Osteoblast (primary cell): ENCODE data around the gene GPX4. TPM values are rescaled to one million over a fixed set of nuclear protein-coding genes. Genes with fewer than 3 reads are reported as not detected.

ENCODE experiments used
- DNase-seq: peaks from one replicate; pipeline ENCODE4 v3.0.0; 2011; ENCODE audit warnings: low spot score, mixed read lengths; ENCODE audit not compliant: insufficient read length; ENCODE audit errors: missing footprints
- H2AFZ ChIP-seq: 2 replicates; pipeline ENCODE4 v1.6.0; 2011; ENCODE audit warnings: mild to moderate bottlenecking, low read length
- H3K27ac ChIP-seq: 2 replicates; pipeline ENCODE4 v1.5.1; 2011; ENCODE audit warnings: mild to moderate bottlenecking, low read depth, low read length, moderate library complexity
- H3K27me3 ChIP-seq: 2 replicates; pipeline ENCODE4 v1.6.0; 2012; ENCODE audit warnings: mild to moderate bottlenecking, control low read depth, inconsistent platforms, low read length, moderate library complexity; ENCODE audit not compliant: insufficient read depth
- H3K36me3 ChIP-seq: 2 replicates; pipeline ENCODE4 v1.5.1; 2011; ENCODE audit warnings: mild to moderate bottlenecking, low read length, control low read depth, moderate library complexity; ENCODE audit not compliant: insufficient read depth
- H3K4me1 ChIP-seq: 2 replicates; pipeline ENCODE4 v1.5.1; 2011; ENCODE audit warnings: mild to moderate bottlenecking, low read length, control low read depth, moderate library complexity; ENCODE audit not compliant: insufficient read depth
- H3K4me2 ChIP-seq: 2 replicates; pipeline ENCODE4 v1.6.0; 2011; ENCODE audit warnings: mild to moderate bottlenecking, low read length; ENCODE audit not compliant: insufficient read depth
- H3K4me3 ChIP-seq: fragments of 200-600 bp; sonication (generic); 3 replicates; pipeline ENCODE4 v1.5.1; 2012; ENCODE audit warnings: mild to moderate bottlenecking, low read length, inconsistent platforms; ENCODE audit not compliant: insufficient read depth
- H3K79me2 ChIP-seq: 2 replicates; pipeline ENCODE4 v1.6.0; 2012; ENCODE audit warnings: mild to moderate bottlenecking, low read length, control low read depth, inconsistent platforms; ENCODE audit not compliant: insufficient read depth
- H3K9me3 ChIP-seq: 2 replicates; pipeline ENCODE4 v1.5.1; 2011; ENCODE audit warnings: low read depth, low read length, control low read depth
- H4K20me1 ChIP-seq: 2 replicates; pipeline ENCODE4 v1.6.0; 2012; ENCODE audit warnings: mild to moderate bottlenecking, low read length, control low read depth; ENCODE audit not compliant: insufficient read depth
- total RNA-seq: library from RNA; depleted of rRNA; stranded (reverse); fragments of >200 nt; gene quantifications from 2 replicates; pipeline ENCODE4 v1.2.3, GENCODE V29; 2012
- TF ChIP-seq, protein P1 (sequence below): IDR thresholded peaks from 2 replicates; pipeline ENCODE4 v1.5.1; 2011; ENCODE audit warnings: mild to moderate bottlenecking, low read depth, low read length, moderate library complexity; ENCODE audit errors: extremely low read depth

Gene GPX4
- total RNA-seq, 1 donor: 515 TPM

DNA sequence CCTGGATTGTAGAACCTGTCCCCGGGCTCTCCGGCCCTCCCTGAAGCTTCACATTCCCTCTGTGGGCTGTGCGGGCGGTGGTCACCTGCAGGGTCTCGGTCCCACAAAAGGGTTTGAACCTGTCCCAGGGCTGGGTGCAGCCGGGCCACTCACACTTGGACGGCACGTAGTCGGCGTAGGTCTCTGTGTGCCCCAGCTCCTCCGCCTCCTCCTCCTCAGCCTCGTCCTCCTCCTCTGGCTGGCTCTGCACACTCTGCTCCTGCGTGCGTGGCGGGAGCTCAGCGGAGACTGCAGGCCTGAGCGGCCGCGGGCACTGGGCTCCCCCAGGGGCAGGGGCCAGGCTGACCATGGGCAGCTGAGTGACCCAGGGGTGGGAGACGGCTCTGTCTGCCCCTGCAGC is 19.6 kb downstream of the GPX4 start:
- no peaks in the 10 kb centered on the region for H3K27me3 ChIP-seq
- peaks cover 20% of the 10 kb centered on the region for H3K4me1 ChIP-seq
- TF ChIP-seq, protein P1, sequence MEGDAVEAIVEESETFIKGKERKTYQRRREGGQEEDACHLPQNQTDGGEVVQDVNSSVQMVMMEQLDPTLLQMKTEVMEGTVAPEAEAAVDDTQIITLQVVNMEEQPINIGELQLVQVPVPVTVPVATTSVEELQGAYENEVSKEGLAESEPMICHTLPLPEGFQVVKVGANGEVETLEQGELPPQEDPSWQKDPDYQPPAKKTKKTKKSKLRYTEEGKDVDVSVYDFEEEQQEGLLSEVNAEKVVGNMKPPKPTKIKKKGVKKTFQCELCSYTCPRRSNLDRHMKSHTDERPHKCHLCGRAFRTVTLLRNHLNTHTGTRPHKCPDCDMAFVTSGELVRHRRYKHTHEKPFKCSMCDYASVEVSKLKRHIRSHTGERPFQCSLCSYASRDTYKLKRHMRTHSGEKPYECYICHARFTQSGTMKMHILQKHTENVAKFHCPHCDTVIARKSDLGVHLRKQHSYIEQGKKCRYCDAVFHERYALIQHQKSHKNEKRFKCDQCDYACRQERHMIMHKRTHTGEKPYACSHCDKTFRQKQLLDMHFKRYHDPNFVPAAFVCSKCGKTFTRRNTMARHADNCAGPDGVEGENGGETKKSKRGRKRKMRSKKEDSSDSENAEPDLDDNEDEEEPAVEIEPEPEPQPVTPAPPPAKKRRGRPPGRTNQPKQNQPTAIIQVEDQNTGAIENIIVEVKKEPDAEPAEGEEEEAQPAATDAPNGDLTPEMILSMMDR: no peak
- H3K36me3 ChIP-seq: peaks cover 91% of the 10 kb centered on the region
- peaks cover 75% of the 10 kb centered on the region for H3K79me2 ChIP-seq
- no peak for DNase-seq
- H3K4me3 ChIP-seq: no peak overlapping the region
- H2AFZ ChIP-seq: no peak overlapping the region
- no peak overlapping the region for H3K4me2 ChIP-seq
- peaks cover 33% of the 10 kb centered on the region for H4K20me1 ChIP-seq
- no peak overlapping the region for H3K27ac ChIP-seq
- H3K9me3 ChIP-seq: no peaks in the 10 kb centered on the region

DNA sequence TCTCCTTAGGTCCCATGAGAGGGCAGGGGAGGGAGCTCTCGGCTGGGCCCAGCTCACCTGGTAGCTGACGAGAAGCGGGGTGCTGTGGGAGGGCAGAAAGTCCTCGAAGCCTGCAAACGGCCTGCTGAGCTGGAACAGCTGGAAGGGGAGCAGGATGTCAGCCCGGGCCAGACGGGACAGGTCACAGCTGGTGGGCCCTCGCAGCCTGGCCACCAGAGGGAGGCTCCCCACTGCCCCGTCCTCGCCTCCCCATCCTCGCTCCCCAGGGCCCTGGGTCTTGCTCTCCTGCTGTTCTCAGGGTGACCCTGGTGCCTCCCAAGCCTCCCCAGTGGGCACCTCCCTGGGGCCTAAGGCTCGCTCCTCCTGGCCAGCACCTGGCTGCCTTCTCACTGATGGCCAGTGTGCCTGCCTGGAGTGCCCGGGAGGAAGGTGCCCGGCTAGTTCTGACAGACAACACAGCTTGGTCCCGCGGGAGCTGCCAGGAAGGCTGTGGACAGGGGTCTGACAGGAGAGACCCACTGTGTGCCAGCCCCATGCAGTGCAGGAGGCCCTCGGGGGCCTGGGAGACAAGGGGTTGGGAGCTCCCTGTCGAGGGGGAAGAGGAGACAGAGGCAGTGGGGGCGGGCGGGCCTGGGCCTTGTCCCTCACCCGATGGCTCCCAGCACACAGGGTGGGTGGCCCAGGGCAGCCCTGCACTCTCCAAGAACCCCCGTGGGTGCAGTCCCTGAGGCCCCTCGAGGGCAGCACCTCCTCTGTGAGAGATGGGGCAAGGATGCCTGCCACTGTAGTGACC is 20.3 kb downstream of the GPX4 start:
- TF ChIP-seq, protein P1: no peak
- Histone ChIP-seq H3K27ac (peak overlapping the region; percentile 48), H4K20me1 (peaks cover 34% of the 10 kb centered on the region), H3K27me3 (no peaks in the 10 kb centered on the region), H3K4me3 (no peak overlapping the region), H3K9me3 (no peaks in the 10 kb centered on the region), H3K4me1 (peaks cover 20% of the 10 kb centered on the region), H2AFZ (no peak overlapping the region), H3K36me3 (peaks cover 84% of the 10 kb centered on the region), H3K4me2 (no peak overlapping the region), H3K79me2 (peaks cover 80% of the 10 kb centered on the region)
- DNase-seq: no peak

DNA sequence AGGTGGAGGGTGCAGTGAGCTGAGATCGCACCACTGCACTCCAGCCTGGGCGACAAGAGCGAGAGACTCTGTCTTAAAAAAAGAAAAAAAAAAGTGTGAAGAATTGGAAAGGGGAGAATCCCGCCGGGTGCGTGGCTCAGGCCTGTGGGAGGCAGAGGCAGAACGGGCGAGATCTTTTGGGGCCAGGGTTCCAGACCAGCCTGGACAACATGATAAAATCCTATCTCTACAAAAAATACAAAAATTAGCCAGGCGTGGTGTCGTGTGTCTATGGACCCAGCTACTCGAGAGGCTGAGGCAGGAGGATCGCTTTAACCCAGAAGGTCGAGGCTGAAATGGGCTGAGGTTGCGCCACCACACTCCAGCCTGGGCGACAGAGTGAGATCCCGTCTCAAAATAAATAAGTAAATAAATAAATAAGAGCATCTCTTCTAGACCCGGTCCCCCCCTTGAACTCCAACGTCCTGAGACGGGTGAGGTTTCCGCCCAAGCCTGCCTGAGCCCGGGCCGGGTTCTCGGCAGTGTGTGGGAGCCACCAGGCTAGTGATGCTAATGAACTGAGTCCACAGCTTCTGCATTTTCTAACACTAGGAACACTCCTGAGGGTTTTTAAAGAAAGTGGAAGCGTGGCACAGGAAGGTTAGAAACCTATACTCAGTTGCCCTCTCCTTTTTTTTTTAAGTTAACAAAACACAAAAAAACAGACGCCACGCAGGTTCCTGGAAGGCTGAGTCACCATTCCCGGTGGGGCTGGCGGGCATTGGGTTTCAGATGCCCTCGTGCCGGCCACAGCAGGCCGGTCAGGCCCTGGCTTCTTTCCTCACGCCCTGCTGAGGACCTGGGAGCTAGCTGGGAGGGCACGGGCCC is 22.0 kb downstream of the GPX4 start:
- Histone ChIP-seq H3K9me3 (no peaks in the 10 kb centered on the region), H2AFZ (no peak overlapping the region), H3K79me2 (peaks cover 93% of the 10 kb centered on the region), H3K27ac (peak overlapping the region; percentile 91), H3K4me1 (peaks cover 35% of the 10 kb centered on the region), H3K4me2 (peak overlapping the region; percentile 29), H3K4me3 (no peak overlapping the region), H3K27me3 (no peaks in the 10 kb centered on the region), H3K36me3 (peaks cover 76% of the 10 kb centered on the region), H4K20me1 (peaks cover 46% of the 10 kb centered on the region)
- peak; percentile 100 for DNase-seq
- TF ChIP-seq, protein P1: no peak
